HEK293 (cell line): ENCODE results near the gene RITA1.

Source experiments
- BCL11B ChIP-seq: fragments of 450-650 bp; formaldehyde crosslinking; IDR thresholded peaks from 2 replicates; pipeline ENCODE4 v1.5.1; 2016; ENCODE audit warnings: low read depth, missing biosample characterization, missing genetic modification characterization
- KLF1 ChIP-seq: fragments of 450-650 bp; formaldehyde crosslinking; IDR thresholded peaks from 2 replicates; pipeline ENCODE4 v1.5.1; 2016; ENCODE audit warnings: missing biosample characterization, missing genetic modification characterization
- KLF10 ChIP-seq: fragments of 450-650 bp; IDR thresholded peaks from 2 replicates; pipeline ENCODE4 v1.5.1; 2018; ENCODE audit warnings: missing biosample characterization, mild to moderate bottlenecking, missing genetic modification characterization
- MYNN ChIP-seq: fragments of 450-650 bp; formaldehyde crosslinking; IDR thresholded peaks from 2 replicates; pipeline ENCODE4 v1.5.1; 2016; ENCODE audit warnings: missing biosample characterization, missing genetic modification characterization, borderline replicate concordance
- PRDM1 ChIP-seq: fragments of 450-650 bp; formaldehyde crosslinking; IDR thresholded peaks from 2 replicates; pipeline ENCODE4; 2016; ENCODE audit warnings: missing biosample characterization, missing genetic modification characterization
- REST ChIP-seq: fragments of 450-650 bp; formaldehyde crosslinking; IDR thresholded peaks from 2 replicates; pipeline ENCODE4 v1.5.1; 2016; ENCODE audit warnings: missing biosample characterization, missing genetic modification characterization
- TCF7L2 ChIP-seq: IDR thresholded peaks from 2 replicates; pipeline ENCODE4 v1.6.1; 2011; ENCODE audit warnings: low read depth, mild to moderate bottlenecking, inconsistent platforms, low read length, moderate library complexity, borderline replicate concordance
- ZBTB17 ChIP-seq: fragments of 450-650 bp; formaldehyde crosslinking; IDR thresholded peaks from 2 replicates; pipeline ENCODE4 v1.5.1; 2016; ENCODE audit warnings: missing biosample characterization, missing genetic modification characterization
- ZNF112 ChIP-seq: fragments of 450-650 bp; formaldehyde crosslinking; IDR thresholded peaks from 2 replicates; pipeline ENCODE4 v1.5.0; 2017; ENCODE audit warnings: missing biosample characterization, missing genetic modification characterization
- ZNF121 ChIP-seq: fragments of 450-650 bp; formaldehyde crosslinking; IDR thresholded peaks from 2 replicates; pipeline ENCODE4 v1.5.1; 2016; ENCODE audit warnings: missing biosample characterization, missing genetic modification characterization
- ZNF280D ChIP-seq: fragments of 450-650 bp; formaldehyde crosslinking; IDR thresholded peaks from 2 replicates; pipeline ENCODE4 v1.5.1; 2016; ENCODE audit warnings: missing biosample characterization, missing genetic modification characterization
- ZNF350 ChIP-seq: fragments of 450-650 bp; formaldehyde crosslinking; IDR thresholded peaks from 2 replicates; pipeline ENCODE4 v1.5.0; 2017; ENCODE audit warnings: missing biosample characterization, mild to moderate bottlenecking, missing genetic modification characterization
- ZNF391 ChIP-seq: fragments of 450-650 bp; formaldehyde crosslinking; IDR thresholded peaks from 2 replicates; pipeline ENCODE4 v1.5.1; 2016; ENCODE audit warnings: low read depth, missing biosample characterization, missing genetic modification characterization, borderline replicate concordance
- ZNF433 ChIP-seq: fragments of 450-650 bp; formaldehyde crosslinking; IDR thresholded peaks from 2 replicates; pipeline ENCODE4 v1.5.1; 2016; ENCODE audit warnings: missing biosample characterization, missing genetic modification characterization, low read depth
- ZNF629 ChIP-seq: fragments of 450-650 bp; formaldehyde crosslinking; IDR thresholded peaks from 2 replicates; pipeline ENCODE4 v1.5.1; 2017; ENCODE audit warnings: missing biosample characterization, missing genetic modification characterization
- ZNF776 ChIP-seq: fragments of 450-650 bp; formaldehyde crosslinking; IDR thresholded peaks from 2 replicates; pipeline ENCODE4 v1.5.0; 2017; ENCODE audit warnings: missing biosample characterization, missing genetic modification characterization, borderline replicate concordance
- ZNF843 ChIP-seq: fragments of 450-650 bp; formaldehyde crosslinking; IDR thresholded peaks from 2 replicates; pipeline ENCODE4 v1.5.1; 2016; ENCODE audit warnings: missing biosample characterization, missing genetic modification characterization
- TF ChIP-seq, protein P1 (sequence below): fragments of 450-650 bp; formaldehyde crosslinking; IDR thresholded peaks from 2 replicates; pipeline ENCODE4 v1.5.1; 2016; ENCODE audit warnings: missing biosample characterization, missing genetic modification characterization, borderline replicate concordance
- TF ChIP-seq, protein P2 (sequence below): fragments of 450-650 bp; formaldehyde crosslinking; IDR thresholded peaks from 2 replicates; pipeline ENCODE4 v1.5.1; 2016; ENCODE audit warnings: missing biosample characterization, missing genetic modification characterization, borderline replicate concordance
- TF ChIP-seq, protein P3 (sequence below): fragments of 450-650 bp; formaldehyde crosslinking; IDR thresholded peaks from 2 replicates; pipeline ENCODE4 v1.5.1; 2016; ENCODE audit warnings: missing biosample characterization, missing genetic modification characterization, low read depth

RITA1 gene

DNA sequence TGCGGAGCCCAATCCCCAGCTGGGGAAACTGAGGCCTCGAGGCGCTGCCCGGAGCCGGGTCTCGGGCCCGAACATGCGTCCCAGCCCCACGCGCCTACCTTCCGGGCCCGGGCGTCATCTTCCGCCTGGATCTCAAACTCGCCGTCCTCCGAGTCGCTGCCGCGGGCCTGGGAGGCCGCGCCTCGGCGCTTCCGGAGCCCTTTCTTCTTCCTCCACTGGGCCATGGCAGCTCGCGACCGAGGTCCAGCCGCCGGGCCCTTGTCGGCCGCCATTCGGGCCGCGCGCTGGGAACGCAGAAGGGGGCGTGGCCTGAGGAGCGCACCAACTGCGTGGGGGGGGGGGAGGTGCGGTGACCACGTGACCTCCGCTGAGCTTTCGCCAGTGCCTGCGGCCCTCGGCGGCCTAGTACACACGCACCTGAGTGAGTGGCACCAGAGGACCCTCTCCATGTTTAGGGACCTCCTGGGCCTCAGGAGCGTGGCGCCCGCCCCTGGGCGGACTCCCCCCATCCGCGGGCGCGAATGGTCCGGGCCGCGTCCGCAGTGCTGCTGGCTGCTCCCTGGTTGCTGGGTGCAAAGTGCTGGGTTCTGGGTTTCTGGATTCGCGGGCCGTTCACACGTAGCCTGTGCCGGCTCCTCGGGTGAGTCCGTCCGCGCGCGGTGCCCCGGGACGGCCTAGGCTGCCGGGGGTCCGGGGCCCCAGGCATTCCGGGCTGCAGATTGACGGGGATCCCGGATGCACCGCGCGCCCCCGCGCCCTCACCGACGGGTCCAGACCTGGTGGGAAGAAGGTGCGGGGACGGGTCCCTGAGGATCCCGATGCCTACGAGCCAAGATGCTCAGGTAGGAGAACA, at the start of gene RITA1, which contains the start of gene DDX54 (continued):
- no peak for TF ChIP-seq ZNF280D
- TF ChIP-seq KLF10 (tag by site-specific recombination) = peak; percentile 89
- TF ChIP-seq, protein P1, sequence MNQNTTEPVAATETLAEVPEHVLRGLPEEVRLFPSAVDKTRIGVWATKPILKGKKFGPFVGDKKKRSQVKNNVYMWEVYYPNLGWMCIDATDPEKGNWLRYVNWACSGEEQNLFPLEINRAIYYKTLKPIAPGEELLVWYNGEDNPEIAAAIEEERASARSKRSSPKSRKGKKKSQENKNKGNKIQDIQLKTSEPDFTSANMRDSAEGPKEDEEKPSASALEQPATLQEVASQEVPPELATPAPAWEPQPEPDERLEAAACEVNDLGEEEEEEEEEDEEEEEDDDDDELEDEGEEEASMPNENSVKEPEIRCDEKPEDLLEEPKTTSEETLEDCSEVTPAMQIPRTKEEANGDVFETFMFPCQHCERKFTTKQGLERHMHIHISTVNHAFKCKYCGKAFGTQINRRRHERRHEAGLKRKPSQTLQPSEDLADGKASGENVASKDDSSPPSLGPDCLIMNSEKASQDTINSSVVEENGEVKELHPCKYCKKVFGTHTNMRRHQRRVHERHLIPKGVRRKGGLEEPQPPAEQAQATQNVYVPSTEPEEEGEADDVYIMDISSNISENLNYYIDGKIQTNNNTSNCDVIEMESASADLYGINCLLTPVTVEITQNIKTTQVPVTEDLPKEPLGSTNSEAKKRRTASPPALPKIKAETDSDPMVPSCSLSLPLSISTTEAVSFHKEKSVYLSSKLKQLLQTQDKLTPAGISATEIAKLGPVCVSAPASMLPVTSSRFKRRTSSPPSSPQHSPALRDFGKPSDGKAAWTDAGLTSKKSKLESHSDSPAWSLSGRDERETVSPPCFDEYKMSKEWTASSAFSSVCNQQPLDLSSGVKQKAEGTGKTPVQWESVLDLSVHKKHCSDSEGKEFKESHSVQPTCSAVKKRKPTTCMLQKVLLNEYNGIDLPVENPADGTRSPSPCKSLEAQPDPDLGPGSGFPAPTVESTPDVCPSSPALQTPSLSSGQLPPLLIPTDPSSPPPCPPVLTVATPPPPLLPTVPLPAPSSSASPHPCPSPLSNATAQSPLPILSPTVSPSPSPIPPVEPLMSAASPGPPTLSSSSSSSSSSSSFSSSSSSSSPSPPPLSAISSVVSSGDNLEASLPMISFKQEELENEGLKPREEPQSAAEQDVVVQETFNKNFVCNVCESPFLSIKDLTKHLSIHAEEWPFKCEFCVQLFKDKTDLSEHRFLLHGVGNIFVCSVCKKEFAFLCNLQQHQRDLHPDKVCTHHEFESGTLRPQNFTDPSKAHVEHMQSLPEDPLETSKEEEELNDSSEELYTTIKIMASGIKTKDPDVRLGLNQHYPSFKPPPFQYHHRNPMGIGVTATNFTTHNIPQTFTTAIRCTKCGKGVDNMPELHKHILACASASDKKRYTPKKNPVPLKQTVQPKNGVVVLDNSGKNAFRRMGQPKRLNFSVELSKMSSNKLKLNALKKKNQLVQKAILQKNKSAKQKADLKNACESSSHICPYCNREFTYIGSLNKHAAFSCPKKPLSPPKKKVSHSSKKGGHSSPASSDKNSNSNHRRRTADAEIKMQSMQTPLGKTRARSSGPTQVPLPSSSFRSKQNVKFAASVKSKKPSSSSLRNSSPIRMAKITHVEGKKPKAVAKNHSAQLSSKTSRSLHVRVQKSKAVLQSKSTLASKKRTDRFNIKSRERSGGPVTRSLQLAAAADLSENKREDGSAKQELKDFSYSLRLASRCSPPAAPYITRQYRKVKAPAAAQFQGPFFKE (tag by site-specific recombination) = no peak
- 0 out of 2 replicates have a peak, but pooled peaks have one; percentile 14 for TF ChIP-seq MYNN
- peak; percentile 93 for TF ChIP-seq KLF1 (tag by site-specific recombination)
- TF ChIP-seq BCL11B (tag by site-specific recombination) = peak; percentile 83; the same call in 1 of the 2 replicates
- no peak for TF ChIP-seq ZNF433 (tag by site-specific recombination)
- TF ChIP-seq TCF7L2 = peak; percentile 17; the same call in 1 of the 2 replicates
- TF ChIP-seq, protein P2, sequence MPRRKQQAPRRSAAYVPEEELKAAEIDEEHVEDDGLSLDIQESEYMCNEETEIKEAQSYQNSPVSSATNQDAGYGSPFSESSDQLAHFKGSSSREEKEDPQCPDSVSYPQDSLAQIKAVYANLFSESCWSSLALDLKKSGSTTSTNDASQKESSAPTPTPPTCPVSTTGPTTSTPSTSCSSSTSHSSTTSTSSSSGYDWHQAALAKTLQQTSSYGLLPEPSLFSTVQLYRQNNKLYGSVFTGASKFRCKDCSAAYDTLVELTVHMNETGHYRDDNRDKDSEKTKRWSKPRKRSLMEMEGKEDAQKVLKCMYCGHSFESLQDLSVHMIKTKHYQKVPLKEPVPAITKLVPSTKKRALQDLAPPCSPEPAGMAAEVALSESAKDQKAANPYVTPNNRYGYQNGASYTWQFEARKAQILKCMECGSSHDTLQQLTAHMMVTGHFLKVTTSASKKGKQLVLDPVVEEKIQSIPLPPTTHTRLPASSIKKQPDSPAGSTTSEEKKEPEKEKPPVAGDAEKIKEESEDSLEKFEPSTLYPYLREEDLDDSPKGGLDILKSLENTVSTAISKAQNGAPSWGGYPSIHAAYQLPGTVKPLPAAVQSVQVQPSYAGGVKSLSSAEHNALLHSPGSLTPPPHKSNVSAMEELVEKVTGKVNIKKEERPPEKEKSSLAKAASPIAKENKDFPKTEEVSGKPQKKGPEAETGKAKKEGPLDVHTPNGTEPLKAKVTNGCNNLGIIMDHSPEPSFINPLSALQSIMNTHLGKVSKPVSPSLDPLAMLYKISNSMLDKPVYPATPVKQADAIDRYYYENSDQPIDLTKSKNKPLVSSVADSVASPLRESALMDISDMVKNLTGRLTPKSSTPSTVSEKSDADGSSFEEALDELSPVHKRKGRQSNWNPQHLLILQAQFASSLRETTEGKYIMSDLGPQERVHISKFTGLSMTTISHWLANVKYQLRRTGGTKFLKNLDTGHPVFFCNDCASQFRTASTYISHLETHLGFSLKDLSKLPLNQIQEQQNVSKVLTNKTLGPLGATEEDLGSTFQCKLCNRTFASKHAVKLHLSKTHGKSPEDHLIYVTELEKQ (tag by site-specific recombination) = no peak; the same call in 1 of the 2 replicates
- TF ChIP-seq ZNF121 (tag by site-specific recombination) = peak; percentile 90; the same call in 1 of the 2 replicates
- TF ChIP-seq, protein P3, sequence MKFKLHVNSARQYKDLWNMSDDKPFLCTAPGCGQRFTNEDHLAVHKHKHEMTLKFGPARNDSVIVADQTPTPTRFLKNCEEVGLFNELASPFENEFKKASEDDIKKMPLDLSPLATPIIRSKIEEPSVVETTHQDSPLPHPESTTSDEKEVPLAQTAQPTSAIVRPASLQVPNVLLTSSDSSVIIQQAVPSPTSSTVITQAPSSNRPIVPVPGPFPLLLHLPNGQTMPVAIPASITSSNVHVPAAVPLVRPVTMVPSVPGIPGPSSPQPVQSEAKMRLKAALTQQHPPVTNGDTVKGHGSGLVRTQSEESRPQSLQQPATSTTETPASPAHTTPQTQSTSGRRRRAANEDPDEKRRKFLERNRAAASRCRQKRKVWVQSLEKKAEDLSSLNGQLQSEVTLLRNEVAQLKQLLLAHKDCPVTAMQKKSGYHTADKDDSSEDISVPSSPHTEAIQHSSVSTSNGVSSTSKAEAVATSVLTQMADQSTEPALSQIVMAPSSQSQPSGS (tag by site-specific recombination) = no peak
- peak; percentile 75 for TF ChIP-seq ZNF629 (tag by site-specific recombination)
- no peak for TF ChIP-seq ZNF350 (tag by site-specific recombination)
- TF ChIP-seq ZNF843 (tag by site-specific recombination) = peak; percentile 58
- TF ChIP-seq PRDM1 (tag by site-specific recombination) = no peak
- TF ChIP-seq REST (tag by site-specific recombination) = peak; percentile 53; the same call in 1 of the 2 replicates
- TF ChIP-seq ZBTB17 = peak; percentile 86
- TF ChIP-seq ZNF776 (tag by site-specific recombination) = no peak
- TF ChIP-seq ZNF391 (tag by site-specific recombination) = peak; percentile 19; the same call in 1 of the 2 replicates
- TF ChIP-seq ZNF112 (tag by site-specific recombination) = no peak
